Measurements from ENCODE around the gene MTCH1.
A peak's percentile ranks its signal among the peaks of the same experiment; 100 is the strongest.
"Not testable (repeated sequence)": the region's sequence is repeated elsewhere in the genome, so short reads cannot be mapped to it uniquely, and the experiment has no call there.

MTCH1 gene

GRCh38 chr6:36958775-36959554, 27.0 kb downstream of the MTCH1 start:
- Mint-ChIP-seq H3K36me3 (no peaks in the 10 kb centered on the region), H3K27me3 (no peaks in the 10 kb centered on the region), H3K4me1 (peaks cover 42% of the 10 kb centered on the region), H3K27ac (no peak overlapping the region), H3K9me3 (no peaks in the 10 kb centered on the region), H3K4me3 (no peak overlapping the region)
- no peak for ATAC-seq

- Mint-ChIP-seq H3K4me3 (no peak overlapping the region), H3K36me3 (no peaks in the 10 kb centered on the region), H3K4me1 (peaks cover 31% of the 10 kb centered on the region), H3K27me3 (no peaks in the 10 kb centered on the region), H3K9me3 (no peaks in the 10 kb centered on the region), H3K27ac (no peak overlapping the region)
- ATAC-seq: no peak
These were observed 28.2 kb downstream of the MTCH1 start for GRCh38 chr6:36957773-36958271.

GRCh38 chr6:36956446-36956820, 29.6 kb downstream of the MTCH1 start:
- H3K36me3 Mint-ChIP-seq: no peaks in the 10 kb centered on the region
- no peak overlapping the region for H3K27ac Mint-ChIP-seq
- ATAC-seq: no peak
- no peaks in the 10 kb centered on the region for H3K27me3 Mint-ChIP-seq
- no peaks in the 10 kb centered on the region for H3K9me3 Mint-ChIP-seq
- H3K4me1 Mint-ChIP-seq: peaks cover 21% of the 10 kb centered on the region
- H3K4me3 Mint-ChIP-seq: no peak overlapping the region

- no peaks in the 10 kb centered on the region for H3K36me3 Mint-ChIP-seq
- no peak overlapping the region for H3K27ac Mint-ChIP-seq
- peaks cover 21% of the 10 kb centered on the region for H3K4me1 Mint-ChIP-seq
- no peak overlapping the region for H3K4me3 Mint-ChIP-seq
- H3K9me3 Mint-ChIP-seq: no peaks in the 10 kb centered on the region
- H3K27me3 Mint-ChIP-seq: no peaks in the 10 kb centered on the region
- no peak for ATAC-seq
These were observed 30.1 kb downstream of the MTCH1 start for GRCh38 chr6:36955671-36956445.

- Mint-ChIP-seq H3K27ac (no peak overlapping the region), H3K4me3 (no peak overlapping the region), H3K27me3 (no peaks in the 10 kb centered on the region), H3K9me3 (no peaks in the 10 kb centered on the region), H3K36me3 (no peaks in the 10 kb centered on the region), H3K4me1 (peaks cover 21% of the 10 kb centered on the region)
- ATAC-seq: no peak
These were observed 30.9 kb downstream of the MTCH1 start for GRCh38 chr6:36955136-36955535.

GRCh38 chr6:36954262-36954931, 31.6 kb downstream of the MTCH1 start, which contains the start of gene PI16:
Gene PI16 (plus strand): TSS chr6:36954738. CDS start chr6:36954761, 23 bp downstream.
- H3K4me3 Mint-ChIP-seq: no peak within 1 kb of the TSS
- no peaks in the 10 kb centered on the region for H3K36me3 Mint-ChIP-seq
- H3K4me1 Mint-ChIP-seq: peaks cover 21% of the 10 kb centered on the region
- no peak for ATAC-seq
- no peaks in the 10 kb centered on the region for H3K9me3 Mint-ChIP-seq
- H3K27ac Mint-ChIP-seq: no peak within 1 kb of the TSS
- H3K27me3 Mint-ChIP-seq: no peaks in the 10 kb centered on the region

GRCh38 chr6:36953931-36954261, 32.1 kb downstream of the MTCH1 start:
- no peak overlapping the region for H3K4me3 Mint-ChIP-seq
- no peak overlapping the region for H3K27ac Mint-ChIP-seq
- H3K36me3 Mint-ChIP-seq: no peaks in the 10 kb centered on the region
- H3K27me3 Mint-ChIP-seq: no peaks in the 10 kb centered on the region
- peaks cover 26% of the 10 kb centered on the region for H3K4me1 Mint-ChIP-seq
- H3K9me3 Mint-ChIP-seq: no peaks in the 10 kb centered on the region
- ATAC-seq: no peak

GRCh38 chr6:36949636-36950035, 36.4 kb downstream of the MTCH1 start:
- ATAC-seq: no peak
- H3K36me3 Mint-ChIP-seq: no peaks in the 10 kb centered on the region
- no peaks in the 10 kb centered on the region for H3K9me3 Mint-ChIP-seq
- no peak overlapping the region for H3K4me3 Mint-ChIP-seq
- peaks cover 33% of the 10 kb centered on the region for H3K4me1 Mint-ChIP-seq
- no peaks in the 10 kb centered on the region for H3K27me3 Mint-ChIP-seq
- H3K27ac Mint-ChIP-seq: no peak overlapping the region

- not testable (repeated sequence) for H3K9me3 Mint-ChIP-seq, H3K36me3 Mint-ChIP-seq, ATAC-seq, H3K4me3 Mint-ChIP-seq, H3K27me3 Mint-ChIP-seq
- peak overlapping the region; percentile 50 for H3K27ac Mint-ChIP-seq
- H3K4me1 Mint-ChIP-seq: peaks cover 33% of the 10 kb centered on the region
These were observed 36.9 kb downstream of the MTCH1 start for GRCh38 chr6:36949076-36949475.

- H3K9me3 Mint-ChIP-seq: no peaks in the 10 kb centered on the region
- peak; percentile 71 for ATAC-seq
- peaks cover 41% of the 10 kb centered on the region for H3K4me1 Mint-ChIP-seq
- H3K36me3 Mint-ChIP-seq: no peaks in the 10 kb centered on the region
- peak overlapping the region; percentile 50 for H3K27ac Mint-ChIP-seq
- no peaks in the 10 kb centered on the region for H3K27me3 Mint-ChIP-seq
- H3K4me3 Mint-ChIP-seq: no peak overlapping the region
These were observed 38.2 kb downstream of the MTCH1 start for GRCh38 chr6:36947570-36948351.

GRCh38 chr6:36946526-36946925, 39.5 kb downstream of the MTCH1 start:
- no peaks in the 10 kb centered on the region for H3K36me3 Mint-ChIP-seq
- H3K27me3 Mint-ChIP-seq: no peaks in the 10 kb centered on the region
- no peak overlapping the region for H3K4me3 Mint-ChIP-seq
- H3K4me1 Mint-ChIP-seq: peaks cover 41% of the 10 kb centered on the region
- H3K27ac Mint-ChIP-seq: no peak overlapping the region
- peak; percentile 20 for ATAC-seq
- no peaks in the 10 kb centered on the region for H3K9me3 Mint-ChIP-seq

- ATAC-seq: no peak
- H3K27ac Mint-ChIP-seq: peak overlapping the region; percentile 53
- H3K4me3 Mint-ChIP-seq: no peak overlapping the region
- no peaks in the 10 kb centered on the region for H3K36me3 Mint-ChIP-seq
- peaks cover 41% of the 10 kb centered on the region for H3K4me1 Mint-ChIP-seq
- H3K9me3 Mint-ChIP-seq: no peaks in the 10 kb centered on the region
- H3K27me3 Mint-ChIP-seq: peaks cover 5% of the 10 kb centered on the region
These were observed 40.7 kb downstream of the MTCH1 start for GRCh38 chr6:36945301-36945700.

GRCh38 chr6:36944650-36945049, 41.3 kb downstream of the MTCH1 start:
- H3K4me3 Mint-ChIP-seq: no peak overlapping the region
- no peaks in the 10 kb centered on the region for H3K9me3 Mint-ChIP-seq
- peak overlapping the region; percentile 53 for H3K27ac Mint-ChIP-seq
- no peak for ATAC-seq
- H3K27me3 Mint-ChIP-seq: peaks cover 11% of the 10 kb centered on the region
- peaks cover 41% of the 10 kb centered on the region for H3K4me1 Mint-ChIP-seq
- no peaks in the 10 kb centered on the region for H3K36me3 Mint-ChIP-seq

GRCh38 chr6:36942329-36942728, 43.7 kb downstream of the MTCH1 start:
- peaks cover 23% of the 10 kb centered on the region for H3K4me1 Mint-ChIP-seq
- not testable (repeated sequence) for H3K4me3 Mint-ChIP-seq, ATAC-seq, H3K27ac Mint-ChIP-seq, H3K9me3 Mint-ChIP-seq, H3K36me3 Mint-ChIP-seq
- H3K27me3 Mint-ChIP-seq: peaks cover 22% of the 10 kb centered on the region

GRCh38 chr6:36941561-36941960, 44.4 kb downstream of the MTCH1 start:
- not testable (repeated sequence) for H3K9me3 Mint-ChIP-seq, H3K27ac Mint-ChIP-seq, ATAC-seq, H3K36me3 Mint-ChIP-seq, H3K4me3 Mint-ChIP-seq
- H3K4me1 Mint-ChIP-seq: peaks cover 20% of the 10 kb centered on the region
- peaks cover 26% of the 10 kb centered on the region for H3K27me3 Mint-ChIP-seq
